Activated naive CD8-positive, alpha-beta T cell (primary cell): Measurements from ENCODE around the gene C2CD4C.
A peak's percentile ranks its signal among the peaks of the same experiment; 100 is the strongest.
"Not testable (repeated sequence)": the region's sequence is repeated elsewhere in the genome, so short reads cannot be mapped to it uniquely, and the experiment has no call there.

Experiments
- H3K27ac Mint-ChIP-seq: one replicate; pipeline ENCODE4 v1.8.0; 2021; ENCODE audit warnings: mixed read lengths
- H3K27me3 Mint-ChIP-seq: one replicate; pipeline ENCODE4 v1.8.0; 2021; ENCODE audit warnings: mixed read lengths
- H3K36me3 Mint-ChIP-seq: one replicate; pipeline ENCODE4 v1.8.0; 2021; ENCODE audit warnings: mixed read lengths
- H3K4me1 Mint-ChIP-seq: one replicate; pipeline ENCODE4 v1.8.0; 2021; ENCODE audit warnings: low read depth, mixed read lengths
- H3K4me3 Mint-ChIP-seq: one replicate; pipeline ENCODE4 v1.8.0; 2021; ENCODE audit warnings: mild to moderate bottlenecking, mixed read lengths
- H3K9me3 Mint-ChIP-seq: one replicate; pipeline ENCODE4 v1.8.0; 2021; ENCODE audit warnings: low read depth, mixed read lengths

C2CD4C gene

GRCh38 chr19:411723-412355, 2.9 kb upstream of the C2CD4C start:
- Mint-ChIP-seq H3K27ac (no peak overlapping the region), H3K4me1 (peaks cover 6% of the 10 kb centered on the region), H3K4me3 (no peak overlapping the region), H3K36me3 (no peaks in the 10 kb centered on the region), H3K27me3 (peaks cover 2% of the 10 kb centered on the region), H3K9me3 (no peaks in the 10 kb centered on the region)

- not testable (repeated sequence) for H3K4me3 Mint-ChIP-seq, H3K27ac Mint-ChIP-seq, H3K36me3 Mint-ChIP-seq
Measured at GRCh38 chr19:411121-411722, 2.3 kb upstream of the C2CD4C start.

GRCh38 chr19:410243-410781, 1.4 kb upstream of the C2CD4C start:
- no peak overlapping the region for H3K4me3 Mint-ChIP-seq
- peaks cover 6% of the 10 kb centered on the region for H3K4me1 Mint-ChIP-seq

More at GRCh38 chr19:411121-411722, 2.3 kb upstream of the C2CD4C start:
- H3K27me3 Mint-ChIP-seq, H3K4me1 Mint-ChIP-seq, H3K9me3 Mint-ChIP-seq: not testable (repeated sequence)

GRCh38 chr19:409516-410242, 732 bp upstream of the C2CD4C start:
- Mint-ChIP-seq H3K27ac (no peak overlapping the region), H3K4me1 (peaks cover 6% of the 10 kb centered on the region), H3K36me3 (no peaks in the 10 kb centered on the region), H3K27me3 (peaks cover 3% of the 10 kb centered on the region), H3K9me3 (no peaks in the 10 kb centered on the region), H3K4me3 (peak overlapping the region; percentile 89)

More at GRCh38 chr19:410243-410781, 1.4 kb upstream of the C2CD4C start:
- Mint-ChIP-seq H3K9me3 (no peaks in the 10 kb centered on the region), H3K27me3 (peaks cover 2% of the 10 kb centered on the region), H3K27ac (no peak overlapping the region), H3K36me3 (no peaks in the 10 kb centered on the region)

GRCh38 chr19:408441-408901, 476 bp downstream of the C2CD4C start:
- H3K4me1 Mint-ChIP-seq: peaks cover 6% of the 10 kb centered on the region
- no peaks in the 10 kb centered on the region for H3K36me3 Mint-ChIP-seq
- H3K27me3 Mint-ChIP-seq: peaks cover 3% of the 10 kb centered on the region
- no peaks in the 10 kb centered on the region for H3K9me3 Mint-ChIP-seq
- no peak overlapping the region for H3K27ac Mint-ChIP-seq
- H3K4me3 Mint-ChIP-seq: no peak overlapping the region

GRCh38 chr19:407511-408440, 1.2 kb downstream of the C2CD4C start:
- Mint-ChIP-seq H3K27ac (no peak overlapping the region), H3K4me3 (no peak overlapping the region), H3K27me3 (peaks cover 10% of the 10 kb centered on the region), H3K9me3 (no peaks in the 10 kb centered on the region), H3K4me1 (peaks cover 6% of the 10 kb centered on the region), H3K36me3 (no peaks in the 10 kb centered on the region)

- Mint-ChIP-seq H3K36me3 (no peaks in the 10 kb centered on the region), H3K4me3 (no peak overlapping the region), H3K27ac (no peak overlapping the region), H3K27me3 (peaks cover 10% of the 10 kb centered on the region), H3K9me3 (no peaks in the 10 kb centered on the region), H3K4me1 (peaks cover 6% of the 10 kb centered on the region)
Measured at GRCh38 chr19:406971-407510, 1.9 kb downstream of the C2CD4C start.

- Mint-ChIP-seq H3K36me3 (no peaks in the 10 kb centered on the region), H3K4me1 (peaks cover 6% of the 10 kb centered on the region), H3K9me3 (no peaks in the 10 kb centered on the region), H3K27me3 (peaks cover 10% of the 10 kb centered on the region), H3K4me3 (no peak overlapping the region), H3K27ac (no peak overlapping the region)
Measured at GRCh38 chr19:406135-406781, 2.7 kb downstream of the C2CD4C start.

GRCh38 chr19:405121-405965, 3.6 kb downstream of the C2CD4C start:
- Mint-ChIP-seq H3K9me3 (no peaks in the 10 kb centered on the region), H3K27me3 (peaks cover 10% of the 10 kb centered on the region), H3K4me1 (peaks cover 6% of the 10 kb centered on the region), H3K36me3 (no peaks in the 10 kb centered on the region), H3K27ac (no peak overlapping the region), H3K4me3 (no peak overlapping the region)

- peaks cover 8% of the 10 kb centered on the region for H3K27me3 Mint-ChIP-seq
Measured at GRCh38 chr19:403221-404027, 5.5 kb downstream of the C2CD4C start.

GRCh38 chr19:402786-403185, 6.2 kb downstream of the C2CD4C start:
- H3K4me3 Mint-ChIP-seq: no peak overlapping the region

More at GRCh38 chr19:403221-404027, 5.5 kb downstream of the C2CD4C start:
- Mint-ChIP-seq H3K27ac (no peak overlapping the region), H3K4me3 (no peak overlapping the region), H3K4me1 (no peaks in the 10 kb centered on the region), H3K36me3 (no peaks in the 10 kb centered on the region), H3K9me3 (no peaks in the 10 kb centered on the region)

GRCh38 chr19:401866-402511, 7.0 kb downstream of the C2CD4C start:
- no peaks in the 10 kb centered on the region for H3K9me3 Mint-ChIP-seq
- no peak overlapping the region for H3K27ac Mint-ChIP-seq
- H3K27me3 Mint-ChIP-seq: peaks cover 8% of the 10 kb centered on the region
- no peak overlapping the region for H3K4me3 Mint-ChIP-seq
- no peaks in the 10 kb centered on the region for H3K36me3 Mint-ChIP-seq
- H3K4me1 Mint-ChIP-seq: no peaks in the 10 kb centered on the region

More at GRCh38 chr19:402786-403185, 6.2 kb downstream of the C2CD4C start:
- H3K27me3 Mint-ChIP-seq: peaks cover 8% of the 10 kb centered on the region
- H3K4me1 Mint-ChIP-seq: no peaks in the 10 kb centered on the region
- H3K9me3 Mint-ChIP-seq: no peaks in the 10 kb centered on the region
- no peaks in the 10 kb centered on the region for H3K36me3 Mint-ChIP-seq
- no peak overlapping the region for H3K27ac Mint-ChIP-seq
